Activated naive CD8-positive, alpha-beta T cell (primary cell): ENCODE measurements around the gene PHKG1.
A peak's percentile ranks its signal among the peaks of the same experiment; 100 is the strongest.
"Not testable (repeated sequence)": the region's sequence is repeated elsewhere in the genome, so short reads cannot be mapped to it uniquely, and the experiment has no call there.

Experiments
- H3K27ac Mint-ChIP-seq: one replicate; pipeline ENCODE4 v1.8.0; 2021; ENCODE audit warnings: mixed read lengths
- H3K27me3 Mint-ChIP-seq: one replicate; pipeline ENCODE4 v1.8.0; 2021; ENCODE audit warnings: mixed read lengths
- H3K36me3 Mint-ChIP-seq: one replicate; pipeline ENCODE4 v1.8.0; 2021; ENCODE audit warnings: mixed read lengths
- H3K4me1 Mint-ChIP-seq: one replicate; pipeline ENCODE4 v1.8.0; 2021; ENCODE audit warnings: low read depth, mixed read lengths
- H3K4me3 Mint-ChIP-seq: one replicate; pipeline ENCODE4 v1.8.0; 2021; ENCODE audit warnings: mild to moderate bottlenecking, mixed read lengths
- H3K9me3 Mint-ChIP-seq: one replicate; pipeline ENCODE4 v1.8.0; 2021; ENCODE audit warnings: low read depth, mixed read lengths

Gene PHKG1

DNA sequence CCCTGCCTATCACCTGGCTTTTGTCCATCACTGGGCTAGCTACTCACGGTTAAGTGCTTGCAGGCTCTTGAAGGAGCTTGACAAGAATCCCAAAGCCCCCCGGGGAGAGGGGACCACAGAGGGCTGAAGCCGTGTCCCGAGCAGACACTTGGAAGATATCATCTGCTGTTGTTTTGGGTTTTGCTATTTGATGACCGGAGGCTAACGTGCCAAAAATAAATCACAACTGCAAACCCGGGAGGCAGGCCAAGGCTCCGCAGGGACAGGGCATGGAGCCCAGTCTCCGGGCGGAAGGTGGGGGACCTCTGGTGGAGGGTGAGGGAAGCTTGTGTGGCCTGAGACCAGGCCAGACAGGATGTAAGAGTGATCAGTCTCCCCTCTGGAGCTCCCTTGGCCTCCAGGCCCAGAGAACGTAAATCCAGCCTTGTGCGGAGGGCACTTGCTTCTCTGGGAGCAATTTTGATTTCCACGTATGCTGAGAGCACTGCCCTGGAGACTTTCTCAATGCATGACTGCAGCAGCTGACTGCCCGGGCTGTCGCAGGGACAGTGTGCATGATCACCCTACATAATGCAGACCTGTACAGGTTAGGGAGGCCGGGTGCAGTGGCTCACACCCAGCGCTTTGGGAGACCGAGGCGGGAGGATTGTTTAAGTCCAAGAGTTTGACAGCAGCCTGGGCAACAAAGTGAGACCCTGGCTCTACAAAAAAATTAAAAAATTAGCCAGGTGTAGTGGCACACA, at the start of gene PHKG1:
Gene PHKG1, minus strand, starts transcription at position 164 of the 743 bp plus-strand sequence. CDS start 4,011 bp downstream, outside the sequence.
- Mint-ChIP-seq H3K27ac (no peak within 1 kb of the TSS), H3K4me3 (no peak within 1 kb of the TSS), H3K27me3 (no peaks in the 10 kb centered on the region), H3K4me1 (no peaks in the 10 kb centered on the region), H3K9me3 (no peaks in the 10 kb centered on the region), H3K36me3 (peaks cover 2% of the 10 kb centered on the region)

DNA sequence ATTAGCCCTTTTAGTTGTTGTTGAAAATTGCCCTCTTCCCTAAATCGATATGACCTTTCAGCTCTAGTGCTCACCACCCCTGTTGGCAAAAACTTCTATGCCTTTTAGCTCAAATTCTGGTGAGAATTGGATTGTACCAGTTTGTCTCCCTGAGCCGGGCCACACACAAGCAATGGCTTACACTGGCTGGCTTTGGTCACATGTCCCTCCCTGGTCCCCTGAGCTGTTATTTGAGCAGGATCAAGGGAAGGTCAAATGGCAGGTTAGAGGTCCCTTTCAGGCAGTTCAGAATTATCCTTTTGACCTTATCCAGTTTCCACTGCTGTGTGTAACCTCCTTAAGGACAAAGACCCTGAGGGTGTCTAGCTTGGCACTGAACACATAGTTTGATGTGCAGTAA, 38.3 kb upstream of the PHKG1 start:
- not testable (repeated sequence) for H3K27ac Mint-ChIP-seq, H3K36me3 Mint-ChIP-seq, H3K27me3 Mint-ChIP-seq, H3K9me3 Mint-ChIP-seq, H3K4me3 Mint-ChIP-seq, H3K4me1 Mint-ChIP-seq

DNA sequence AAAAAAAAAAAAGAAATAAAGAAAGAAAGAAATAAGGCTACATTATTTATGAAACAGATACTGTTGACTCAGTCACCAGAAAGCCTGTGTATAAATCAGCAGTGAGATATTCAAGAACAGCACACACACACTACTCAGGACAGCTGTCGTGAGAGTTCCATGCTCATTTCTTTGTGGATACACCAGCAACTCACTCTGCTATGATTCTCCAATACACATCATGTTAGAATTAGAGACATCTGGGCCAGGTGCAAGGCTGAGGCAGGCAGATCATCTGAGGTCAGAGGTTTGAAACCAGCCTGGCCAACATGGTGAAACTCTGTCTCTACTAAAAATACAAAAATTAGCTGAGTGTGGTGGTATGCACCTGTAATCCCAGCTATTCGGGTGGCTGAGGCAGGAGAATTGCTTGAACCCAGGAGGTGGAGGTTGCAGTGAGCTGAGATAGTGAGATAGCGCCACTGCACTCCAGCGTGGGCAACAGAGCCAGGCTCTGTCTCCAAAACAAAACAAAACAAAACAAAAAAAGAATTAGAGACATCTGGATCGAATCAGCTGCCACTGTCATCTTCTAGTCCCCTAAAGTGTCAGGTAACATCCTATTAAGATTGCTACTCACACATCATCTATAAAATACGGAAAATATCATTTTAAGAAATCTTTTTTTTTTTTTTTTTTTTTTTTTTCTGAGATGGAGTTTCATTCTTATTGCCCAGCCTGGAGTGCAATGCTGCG, 34.7 kb upstream of the PHKG1 start:
- Mint-ChIP-seq H3K27ac (no peak overlapping the region), H3K36me3 (no peaks in the 10 kb centered on the region), H3K9me3 (no peaks in the 10 kb centered on the region), H3K27me3 (no peaks in the 10 kb centered on the region), H3K4me3 (no peak overlapping the region), H3K4me1 (no peaks in the 10 kb centered on the region)

DNA sequence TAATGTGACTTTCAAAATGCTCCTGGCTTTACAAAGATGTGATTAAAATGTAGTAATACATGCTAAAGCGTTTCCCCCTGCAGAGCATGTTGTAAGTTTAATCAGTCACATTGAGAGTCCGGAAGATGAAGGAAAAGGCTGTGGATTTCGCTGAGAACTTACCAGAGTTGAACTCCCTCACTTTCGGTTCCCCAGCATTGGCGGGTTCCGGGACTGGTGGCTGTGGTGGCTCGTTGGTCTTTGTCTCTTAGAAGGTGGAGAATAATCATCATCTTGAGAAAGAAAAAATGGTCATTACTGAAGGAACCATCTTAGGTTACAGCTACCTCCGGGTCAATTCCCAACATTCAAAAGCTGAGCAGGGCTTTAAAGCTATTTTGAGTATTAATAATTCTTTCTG, 33.1 kb upstream of the PHKG1 start:
- H3K9me3 Mint-ChIP-seq, result no peaks in the 10 kb centered on the region
- H3K36me3 Mint-ChIP-seq, result no peaks in the 10 kb centered on the region
- no peaks in the 10 kb centered on the region for H3K27me3 Mint-ChIP-seq
- H3K4me1 Mint-ChIP-seq, result no peaks in the 10 kb centered on the region
- no peak overlapping the region for H3K27ac Mint-ChIP-seq
- H3K4me3 Mint-ChIP-seq, result no peak overlapping the region

DNA sequence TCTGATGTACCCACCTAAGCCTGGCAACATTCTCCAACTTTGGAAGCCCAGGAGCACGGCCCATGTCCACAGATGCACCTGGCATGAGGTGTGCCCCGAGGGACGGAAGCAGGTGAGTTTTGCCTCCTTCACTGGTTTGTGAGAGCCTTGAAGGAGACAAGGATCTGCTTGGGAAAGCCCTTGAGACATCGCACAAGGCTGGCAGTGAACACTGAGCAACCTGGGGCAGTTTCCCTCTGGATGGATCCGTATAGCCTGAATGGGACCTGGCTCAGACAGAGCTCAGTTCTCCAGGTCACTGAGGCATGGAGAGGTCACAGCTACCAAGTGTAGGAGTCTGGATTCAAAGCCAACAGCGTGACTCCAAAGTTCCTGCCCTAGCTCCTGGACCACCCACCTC, 32.2 kb upstream of the PHKG1 start:
- H3K4me3 Mint-ChIP-seq, result no peak overlapping the region
- no peaks in the 10 kb centered on the region for H3K9me3 Mint-ChIP-seq
- H3K36me3 Mint-ChIP-seq, result no peaks in the 10 kb centered on the region
- H3K4me1 Mint-ChIP-seq, result no peaks in the 10 kb centered on the region
- H3K27ac Mint-ChIP-seq, result no peak overlapping the region
- H3K27me3 Mint-ChIP-seq, result no peaks in the 10 kb centered on the region

- Mint-ChIP-seq H3K4me1 (no peaks in the 10 kb centered on the region), H3K36me3 (no peaks in the 10 kb centered on the region), H3K27ac (no peak overlapping the region), H3K9me3 (no peaks in the 10 kb centered on the region), H3K4me3 (no peak overlapping the region), H3K27me3 (peaks cover 10% of the 10 kb centered on the region)
Measured at GRCh38 chr7:56121440-56121839, 28.7 kb upstream of the PHKG1 start.

- Mint-ChIP-seq H3K36me3 (no peaks in the 10 kb centered on the region), H3K9me3 (no peaks in the 10 kb centered on the region), H3K27me3 (peaks cover 11% of the 10 kb centered on the region), H3K4me1 (no peaks in the 10 kb centered on the region), H3K4me3 (no peak within 1 kb of the TSS), H3K27ac (no peak within 1 kb of the TSS)
Measured at GRCh38 chr7:56115852-56116538, 23.2 kb upstream of the PHKG1 start, which contains the start of gene NUPR2. NUPR2 (minus strand) TSS chr7:56116417; CDS start chr7:56116314, 103 bp downstream.

DNA sequence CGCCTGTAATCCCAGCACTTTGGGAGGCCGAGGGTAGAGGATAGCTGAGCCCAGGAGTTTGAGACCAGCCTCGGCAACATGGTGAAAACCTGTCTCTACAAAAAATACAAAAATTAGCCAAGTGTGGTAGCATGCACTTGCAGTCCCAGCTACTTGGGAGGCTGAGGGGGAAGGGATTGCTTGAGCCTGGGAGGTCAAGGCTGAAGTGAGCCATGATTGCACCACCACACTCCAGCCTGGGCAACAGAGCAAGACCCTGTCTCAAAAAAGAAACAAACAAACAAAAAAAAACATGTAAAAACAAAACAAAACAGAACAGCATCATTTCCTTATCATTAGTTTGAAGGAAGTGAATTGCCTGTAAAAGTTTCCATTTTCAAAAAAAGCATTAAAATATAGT, 19.5 kb upstream of the PHKG1 start:
- H3K9me3 Mint-ChIP-seq, H3K27me3 Mint-ChIP-seq, H3K36me3 Mint-ChIP-seq, H3K27ac Mint-ChIP-seq, H3K4me3 Mint-ChIP-seq: not testable (repeated sequence)
- H3K4me1 Mint-ChIP-seq, result peaks cover 12% of the 10 kb centered on the region

- peaks cover 9% of the 10 kb centered on the region for H3K36me3 Mint-ChIP-seq
- no peak overlapping the region for H3K4me3 Mint-ChIP-seq
Measured at GRCh38 chr7:56110611-56111010, 17.9 kb upstream of the PHKG1 start.

DNA sequence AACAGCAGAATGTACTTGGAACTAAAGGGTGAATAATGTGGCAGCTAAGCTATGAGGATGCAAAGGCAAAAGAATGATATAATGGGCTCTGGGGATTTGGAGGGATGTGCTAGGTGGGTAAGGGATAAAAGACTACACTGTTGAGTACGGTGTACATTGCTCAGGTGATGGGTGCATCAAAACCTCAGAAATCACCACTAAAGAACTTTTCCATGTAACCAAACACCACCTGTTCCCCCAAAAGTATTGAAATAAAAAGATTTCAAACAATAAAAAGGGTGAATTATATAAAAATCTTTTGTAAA, 15.2 kb upstream of the PHKG1 start:
- H3K9me3 Mint-ChIP-seq, result peaks cover 6% of the 10 kb centered on the region
- peak overlapping the region; percentile 96 for H3K4me3 Mint-ChIP-seq
- H3K27ac Mint-ChIP-seq, result peak overlapping the region; percentile 98
- H3K36me3 Mint-ChIP-seq, result peaks cover 11% of the 10 kb centered on the region
- H3K4me1 Mint-ChIP-seq, result peaks cover 41% of the 10 kb centered on the region
- H3K27me3 Mint-ChIP-seq, result peaks cover 2% of the 10 kb centered on the region

More at GRCh38 chr7:56110611-56111010, 17.9 kb upstream of the PHKG1 start:
- Mint-ChIP-seq H3K27me3 (peaks cover 2% of the 10 kb centered on the region), H3K27ac (no peak overlapping the region), H3K4me1 (peaks cover 26% of the 10 kb centered on the region), H3K9me3 (peaks cover 6% of the 10 kb centered on the region)

GRCh38 chr7:56106108-56107073, 13.6 kb upstream of the PHKG1 start, which contains the start of gene CHCHD2:
CHCHD2 (minus strand) TSS chr7:56106476; CDS start chr7:56106413, 63 bp downstream.
- H3K36me3 Mint-ChIP-seq, result peaks cover 13% of the 10 kb centered on the region
- peak within 1 kb of the TSS; percentile 96 for H3K4me3 Mint-ChIP-seq
- H3K27me3 Mint-ChIP-seq, result peaks cover 2% of the 10 kb centered on the region
- H3K9me3 Mint-ChIP-seq, result peaks cover 6% of the 10 kb centered on the region
- H3K27ac Mint-ChIP-seq, result peak within 1 kb of the TSS; percentile 98
- peaks cover 45% of the 10 kb centered on the region for H3K4me1 Mint-ChIP-seq

DNA sequence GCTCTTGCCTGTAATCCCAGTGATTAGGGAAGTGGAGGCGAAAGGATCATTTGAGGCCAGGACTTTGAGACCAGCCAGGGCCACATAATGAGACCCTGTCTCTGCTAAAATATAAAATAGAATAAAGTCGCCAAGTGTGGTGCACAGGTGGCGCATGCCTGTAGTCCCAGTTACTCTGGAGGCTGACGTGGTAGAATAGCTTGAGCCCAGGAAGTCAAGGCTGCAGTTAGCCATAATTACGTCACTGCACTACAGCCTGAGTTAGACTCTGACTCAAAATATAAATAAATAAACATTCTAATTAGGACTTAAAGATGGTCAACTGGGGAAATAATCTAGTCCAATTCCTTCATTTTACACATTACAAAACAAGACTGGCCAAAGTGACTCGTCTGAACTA, 12.8 kb upstream of the PHKG1 start:
- Mint-ChIP-seq H3K27me3 (peaks cover 2% of the 10 kb centered on the region), H3K4me1 (peaks cover 46% of the 10 kb centered on the region), H3K36me3 (peaks cover 15% of the 10 kb centered on the region), H3K27ac (peak overlapping the region; percentile 98), H3K9me3 (peaks cover 6% of the 10 kb centered on the region), H3K4me3 (peak overlapping the region; percentile 96)

DNA sequence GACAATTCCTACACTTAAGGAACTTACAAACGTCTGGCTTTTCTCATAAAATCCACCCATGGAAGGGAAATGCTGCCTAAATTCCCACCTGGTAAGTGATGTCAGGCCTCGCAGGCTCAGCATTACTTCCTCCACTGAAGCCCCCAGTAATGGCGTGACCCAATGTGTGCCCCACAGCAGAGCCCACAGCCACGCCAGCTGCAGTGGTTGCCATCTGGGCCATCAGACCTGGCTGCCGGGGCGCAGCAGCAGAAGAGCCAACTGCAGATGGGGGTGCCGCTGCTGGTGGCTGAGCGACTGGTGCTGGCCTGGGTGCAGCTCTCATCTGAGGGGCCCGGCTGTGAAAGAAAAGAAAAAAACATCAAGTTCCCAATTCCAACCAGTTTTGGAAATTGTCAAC, 11.4 kb upstream of the PHKG1 start:
- H3K9me3 Mint-ChIP-seq, H3K27me3 Mint-ChIP-seq, H3K27ac Mint-ChIP-seq: not testable (repeated sequence)
- Mint-ChIP-seq H3K4me1 (peaks cover 44% of the 10 kb centered on the region), H3K36me3 (peaks cover 17% of the 10 kb centered on the region), H3K4me3 (peak overlapping the region; percentile 13)

DNA sequence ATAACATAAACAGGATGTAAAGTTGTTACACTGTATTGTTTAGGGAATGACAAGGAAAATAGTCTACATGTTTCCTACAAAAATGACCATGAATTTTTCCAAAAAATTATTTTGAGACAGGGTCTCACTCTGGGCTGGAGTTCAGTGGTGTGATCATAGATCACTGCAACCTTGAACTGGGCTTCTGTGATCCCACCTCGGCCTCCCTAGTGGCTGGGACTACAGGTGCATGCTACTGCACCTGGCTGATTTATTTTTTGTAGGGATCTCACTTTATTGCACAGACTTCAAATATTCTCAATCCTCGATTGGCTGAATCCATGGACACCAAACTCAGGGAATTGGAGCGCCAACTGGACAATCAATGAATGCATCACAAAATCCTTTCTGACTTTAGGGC, 6.9 kb upstream of the PHKG1 start:
- Mint-ChIP-seq H3K9me3 (no peaks in the 10 kb centered on the region), H3K27me3 (no peaks in the 10 kb centered on the region), H3K4me3 (no peak overlapping the region), H3K27ac (no peak overlapping the region), H3K4me1 (peaks cover 15% of the 10 kb centered on the region), H3K36me3 (peaks cover 11% of the 10 kb centered on the region)
